G401 (cell line): ENCODE data around the gene OR14C36. TPM values are rescaled to one million over a fixed set of nuclear protein-coding genes. Genes with fewer than 3 reads are reported as not detected.
"Not testable (repeated sequence)": the region's sequence is repeated elsewhere in the genome, so short reads cannot be mapped to it uniquely, and the experiment has no call there.

Source experiments
- DNase-seq: peaks from one replicate; pipeline ENCODE4 v3.0.0-alpha.2; 2015; ENCODE audit warnings: low spot score
- in situ Hi-C: cut with HindIII; loops from 2 replicates; pipeline ENCODE4 v1.10.0; 2016; ENCODE audit warnings: low sequenced_read_pairs, mixed read lengths
- total RNA-seq: library from RNA; depleted of rRNA; stranded (reverse); fragments of >200 nt; shearing (Covaris generic); gene quantifications from 2 replicates; pipeline ENCODE4 v1.2.3, GENCODE V29; 2014; rRNA removed

Gene OR14C36, protein sequence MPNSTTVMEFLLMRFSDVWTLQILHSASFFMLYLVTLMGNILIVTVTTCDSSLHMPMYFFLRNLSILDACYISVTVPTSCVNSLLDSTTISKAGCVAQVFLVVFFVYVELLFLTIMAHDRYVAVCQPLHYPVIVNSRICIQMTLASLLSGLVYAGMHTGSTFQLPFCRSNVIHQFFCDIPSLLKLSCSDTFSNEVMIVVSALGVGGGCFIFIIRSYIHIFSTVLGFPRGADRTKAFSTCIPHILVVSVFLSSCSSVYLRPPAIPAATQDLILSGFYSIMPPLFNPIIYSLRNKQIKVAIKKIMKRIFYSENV
- not detected in 2 replicates for total RNA-seq

DNA sequence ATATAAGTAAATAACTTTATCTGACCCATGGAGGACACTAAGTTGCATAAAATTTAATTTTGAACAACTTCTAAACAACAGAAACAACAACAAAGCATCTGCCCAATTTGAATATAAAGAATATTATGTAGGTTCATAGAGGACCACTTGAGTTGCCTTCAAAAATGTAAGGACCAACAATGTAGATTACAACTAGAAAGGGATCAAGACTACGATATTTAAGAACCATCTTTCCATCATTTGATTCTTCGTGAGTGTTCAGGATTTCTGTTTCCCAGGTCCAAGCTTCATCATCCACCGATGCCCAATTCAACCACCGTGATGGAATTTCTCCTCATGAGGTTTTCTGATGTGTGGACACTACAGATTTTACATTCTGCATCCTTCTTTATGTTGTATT lies at the start of gene OR14C36:
TSS of gene OR14C36 (plus strand) at position 301 of the 400 bp plus-strand sequence. CDS start at position 301, 0 bp downstream.
- in situ Hi-C loops, result no loop called here
- no peak for DNase-seq

DNA sequence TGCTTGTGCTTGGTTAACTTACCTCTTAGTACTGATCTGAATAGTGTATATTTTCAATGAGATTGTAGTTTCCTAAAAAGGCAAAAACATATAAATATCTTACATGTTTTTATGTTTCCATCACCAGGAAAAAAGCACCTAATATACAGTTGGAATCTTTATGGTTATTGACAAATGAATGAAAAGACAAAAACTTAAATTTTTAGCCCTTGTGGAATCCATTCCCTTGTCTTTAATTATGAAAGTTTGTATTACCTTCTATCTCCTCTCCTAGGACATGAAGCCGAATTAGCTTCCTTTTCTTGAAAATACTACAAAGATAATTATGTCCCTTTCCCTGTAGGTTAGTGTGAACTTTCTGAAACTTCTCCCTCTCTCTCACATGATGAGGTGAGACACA lies 45.3 kb upstream of the OR14C36 start, which contains the start of gene OR2T12:
TSS of gene OR2T12 (minus strand) at position 101 of the 400 bp plus-strand sequence. CDS start 7,846 bp downstream, outside the sequence.
- DNase-seq, result no peak
- in situ Hi-C loops, result no loop called here

DNA sequence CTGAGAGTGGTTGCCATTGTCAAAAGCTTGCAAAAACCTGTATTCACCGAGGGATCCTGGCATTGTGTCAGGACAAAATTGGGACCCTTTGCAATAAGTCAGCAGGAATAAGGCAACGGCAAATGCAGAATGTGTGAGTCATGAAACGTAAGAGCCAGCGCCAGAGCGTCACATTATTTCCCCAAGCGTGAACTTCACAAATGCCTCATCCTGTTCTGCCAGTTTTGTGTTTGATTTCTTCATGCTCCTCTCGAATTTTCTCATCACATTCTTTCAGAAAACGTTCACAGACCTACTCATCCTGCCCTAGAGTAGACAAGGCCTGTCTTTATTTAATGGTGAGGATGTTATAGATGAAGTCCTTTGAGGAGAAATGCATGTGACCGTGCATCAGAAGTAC lies 42.9 kb upstream of the OR14C36 start:
- DNase-seq, in situ Hi-C loops: not testable (repeated sequence)

DNA sequence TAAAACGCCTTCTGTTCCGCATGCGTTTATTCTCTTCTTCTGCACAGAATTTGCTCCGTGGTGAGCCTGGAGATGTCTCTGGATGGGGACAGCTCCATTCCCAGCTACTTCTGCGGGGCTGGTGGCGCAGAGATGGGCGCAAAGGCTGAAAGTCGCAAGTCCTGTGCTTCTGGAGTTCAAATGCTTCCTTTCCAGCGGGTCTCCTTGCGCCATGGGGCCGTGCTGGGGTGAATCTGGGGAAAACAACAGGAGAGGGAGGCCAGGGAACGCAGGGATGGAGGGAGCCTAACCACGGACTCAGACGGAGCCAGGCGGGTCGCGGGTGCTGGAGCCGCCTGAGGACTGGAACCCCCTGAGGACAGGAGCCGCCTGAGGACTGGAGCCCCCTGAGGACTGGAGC lies 42.5 kb upstream of the OR14C36 start:
- in situ Hi-C loops, result no loop called here
- DNase-seq, result no peak

DNA sequence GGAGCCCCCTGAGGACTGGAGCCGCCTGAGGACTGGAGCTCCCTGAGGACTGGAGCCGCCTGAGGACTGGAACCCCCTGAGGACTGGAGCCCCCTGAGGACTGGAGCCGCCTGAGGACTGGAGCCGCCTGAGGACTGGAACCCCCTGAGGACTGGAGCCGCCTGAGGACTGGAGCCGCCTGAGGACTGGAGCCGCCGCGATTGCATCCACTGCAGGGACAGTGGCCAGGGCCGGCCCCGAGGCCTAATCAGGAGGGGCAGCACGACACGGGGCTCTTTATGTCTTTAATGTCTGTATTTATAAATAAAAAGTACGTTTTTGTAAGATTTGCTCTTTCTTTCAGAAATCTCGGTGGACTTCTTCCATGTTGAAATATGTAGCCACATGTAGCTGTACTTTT lies 41.8 kb upstream of the OR14C36 start:
- in situ Hi-C loops, DNase-seq: not testable (repeated sequence)

DNA sequence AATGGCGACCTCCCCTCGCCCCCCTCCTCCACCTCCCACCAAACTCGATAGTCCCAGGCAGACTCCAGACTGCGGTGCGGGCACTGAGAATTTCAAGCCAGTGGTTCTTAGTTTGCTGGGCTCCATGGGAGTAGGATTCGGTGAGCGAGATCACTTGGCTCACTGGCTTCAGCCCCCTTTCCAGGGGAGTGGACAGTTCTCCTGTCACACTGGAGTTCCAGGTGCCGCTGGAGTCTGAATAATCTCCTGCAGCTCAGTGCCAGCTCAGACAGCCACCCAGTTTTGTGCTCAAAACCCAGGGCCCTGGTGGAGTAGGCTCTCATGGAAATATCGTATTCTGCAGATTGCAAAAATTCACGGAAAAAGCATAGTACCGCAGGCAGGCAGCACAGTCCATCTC lies 31.8 kb upstream of the OR14C36 start:
- in situ Hi-C loops, result no loop called here
- no peak for DNase-seq

DNA sequence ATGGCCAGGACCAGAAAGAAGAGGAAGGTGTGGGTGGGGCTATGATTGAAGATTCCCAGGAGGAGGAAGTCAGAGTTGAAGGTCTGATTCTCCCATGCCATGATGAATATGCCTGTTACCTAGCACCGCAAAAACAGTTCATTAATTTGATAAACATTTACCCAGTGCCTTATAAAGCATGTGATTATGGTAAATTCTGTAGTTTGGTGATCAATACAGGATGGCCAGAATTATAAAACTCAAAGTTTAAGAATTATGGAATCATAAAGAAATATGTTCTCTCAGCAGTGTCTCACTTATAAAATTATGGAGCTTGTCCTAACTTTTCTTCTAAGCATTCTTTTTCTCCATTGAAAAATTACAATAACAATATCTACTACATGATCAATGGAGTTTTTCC lies 24.1 kb upstream of the OR14C36 start, which contains the start of gene OR2M7:
TSS of gene OR2M7 (minus strand) at position 101 of the 400 bp plus-strand sequence. CDS start at position 101, 0 bp downstream.
- DNase-seq, result no peak
- in situ Hi-C loops, result no loop called here

DNA sequence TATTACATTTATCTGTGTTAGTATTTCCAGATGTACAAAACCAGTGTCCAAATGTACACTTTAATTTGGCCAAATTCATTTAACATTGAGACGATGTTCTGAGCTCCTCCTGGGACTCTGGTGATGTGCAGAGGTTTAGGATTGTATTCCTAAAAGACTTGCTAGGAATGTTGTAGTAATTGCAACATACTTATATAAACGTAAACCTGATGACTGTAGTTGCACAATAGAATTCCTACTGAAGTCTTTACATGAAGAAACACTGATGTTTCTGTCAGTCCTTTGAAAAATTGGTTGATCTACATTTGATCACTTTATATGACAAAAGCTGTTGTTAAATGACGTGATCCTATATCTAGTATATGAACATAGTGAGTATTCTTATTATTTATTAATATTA lies 5.1 kb upstream of the OR14C36 start:
- in situ Hi-C loops, result no loop called here
- no peak for DNase-seq

DNA sequence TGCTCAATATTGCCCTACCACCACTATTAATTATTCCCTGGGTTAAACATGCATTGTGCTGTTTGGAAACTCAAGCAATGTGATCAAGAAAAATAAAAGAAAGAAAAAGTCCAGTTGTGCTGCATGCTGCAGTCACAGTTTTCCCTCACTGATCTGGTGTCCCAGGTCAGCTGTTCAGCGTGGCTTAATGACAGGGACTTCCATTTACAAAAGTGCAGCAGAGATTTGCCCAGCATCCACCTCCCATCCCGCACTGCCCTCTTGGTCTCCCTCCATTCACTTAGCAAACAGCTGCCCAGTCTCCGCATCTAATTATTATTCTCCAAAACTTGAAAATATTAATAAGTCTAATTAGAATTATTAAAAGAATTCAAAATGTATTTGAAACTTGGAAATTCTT lies 10.8 kb downstream of the OR14C36 start:
- in situ Hi-C loops, result no loop called here
- DNase-seq, result no peak

DNA sequence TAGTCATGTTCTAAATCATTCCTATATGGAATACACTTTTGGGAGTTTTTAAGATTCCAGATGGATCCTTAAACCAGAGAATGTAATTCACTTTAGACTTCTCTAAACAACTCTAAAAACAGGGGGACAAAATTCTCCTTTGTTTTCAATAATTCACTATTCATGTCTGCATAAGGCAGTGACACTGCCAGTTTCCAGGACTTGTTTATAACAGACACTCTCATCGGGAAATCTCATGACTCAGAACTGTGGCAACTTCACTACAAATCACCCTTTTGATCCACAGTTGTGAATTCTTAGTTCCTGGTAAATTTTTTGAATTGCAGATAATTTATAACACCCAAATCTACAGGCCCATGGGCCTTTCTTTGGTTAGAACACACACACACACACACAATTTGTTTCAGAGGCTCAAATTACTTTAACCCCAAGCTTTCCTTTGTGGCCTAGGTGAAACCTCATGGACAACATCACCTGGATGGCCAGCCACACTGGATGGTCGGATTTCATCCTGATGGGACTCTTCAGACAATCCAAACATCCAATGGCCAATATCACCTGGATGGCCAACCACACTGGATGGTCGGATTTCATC lies 12.6 kb downstream of the OR14C36 start, which contains the start of gene OR2T4:
TSS of gene OR2T4 (plus strand) at position 545 of the 595 bp plus-strand sequence. CDS start at position 545, 0 bp downstream.
- DNase-seq, result no peak
- in situ Hi-C loops, result no loop called here

DNA sequence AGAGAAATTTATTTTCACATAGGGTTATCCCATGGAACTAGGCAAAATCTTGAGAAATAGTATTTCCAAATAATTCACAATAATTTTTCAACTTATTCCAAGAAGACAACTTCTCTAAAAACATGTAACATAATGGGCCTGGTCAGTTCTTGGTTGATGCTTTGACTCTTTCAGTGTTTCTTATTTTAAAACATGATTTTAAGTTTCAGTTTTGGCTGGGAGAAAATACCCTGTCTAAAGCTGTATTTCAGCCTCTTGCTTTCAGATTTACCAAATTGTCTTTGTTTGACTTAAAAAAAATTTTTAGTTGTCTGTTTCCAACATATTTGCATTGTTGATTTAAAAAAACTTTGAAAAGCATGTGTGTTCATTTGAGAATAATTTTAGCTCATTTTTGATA lies 18.0 kb downstream of the OR14C36 start:
- in situ Hi-C loops, result no loop called here
- no peak for DNase-seq

DNA sequence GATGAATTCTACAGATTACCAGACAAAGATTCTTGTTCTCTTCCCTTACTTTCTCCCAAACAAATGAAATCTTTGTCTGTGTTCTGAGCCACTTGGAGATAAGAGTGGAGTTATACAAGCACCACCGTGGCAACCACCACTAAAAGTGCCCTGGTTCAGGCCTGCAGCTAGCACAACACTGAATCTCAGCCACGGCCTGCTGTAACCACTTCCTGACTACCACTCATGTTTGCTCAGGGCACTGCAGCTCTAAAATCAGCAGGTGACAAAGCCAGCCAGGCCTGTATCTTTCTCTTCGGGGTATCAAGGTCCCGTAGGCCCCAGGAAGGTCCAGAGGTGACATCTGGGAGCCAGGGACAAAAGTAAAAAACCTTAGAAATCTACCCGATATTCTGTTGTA lies 23.8 kb downstream of the OR14C36 start:
- in situ Hi-C loops, result no loop called here
- DNase-seq, result no peak

DNA sequence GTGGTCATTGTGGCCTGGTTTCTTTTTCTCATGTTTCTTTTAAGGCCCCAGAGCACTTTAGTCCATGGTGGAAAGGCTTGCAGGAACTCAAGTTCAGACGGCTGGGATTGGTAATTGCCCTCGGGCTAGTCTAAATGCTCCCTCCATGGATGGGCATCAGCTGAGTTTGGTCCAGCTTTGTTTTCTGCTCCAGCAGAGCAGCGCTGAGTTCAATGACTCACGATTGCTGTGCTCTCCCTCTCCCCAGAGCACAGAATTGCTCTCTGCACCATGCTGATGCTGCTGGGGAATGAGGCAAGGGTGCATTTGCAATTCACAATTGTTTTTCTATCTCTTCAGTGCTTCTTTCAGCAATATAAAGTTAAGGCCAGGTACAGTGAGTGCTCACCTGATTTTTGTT lies 25.2 kb downstream of the OR14C36 start:
- in situ Hi-C loops, result no loop called here

DNA sequence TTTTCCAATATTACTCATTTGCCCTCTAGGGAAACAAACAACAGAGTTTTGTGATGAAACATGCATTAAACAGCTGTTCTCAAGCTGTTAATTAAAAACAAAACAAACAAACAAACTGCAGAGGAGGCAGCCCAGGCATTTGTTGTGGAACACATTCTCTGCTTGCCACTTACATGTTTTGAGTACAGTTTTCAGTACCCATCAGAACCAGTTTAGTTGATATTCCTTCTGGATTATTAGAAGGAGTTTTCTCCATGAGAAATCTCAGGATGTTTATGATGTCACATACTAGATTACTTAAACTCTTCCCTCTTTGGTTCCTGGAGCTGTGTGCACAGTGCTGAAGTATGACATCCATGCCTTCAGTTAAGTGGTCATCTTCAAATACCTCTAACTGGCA lies 26.9 kb downstream of the OR14C36 start, which contains the start of gene OR2T6:
TSS of gene OR2T6 (plus strand) at position 301 of the 400 bp plus-strand sequence. CDS start 11,863 bp downstream, outside the sequence.
- no peak for DNase-seq
- in situ Hi-C loops, result no loop called here

More for the DNA sequence above, 25.2 kb downstream of the OR14C36 start:
- no peak for DNase-seq

DNA sequence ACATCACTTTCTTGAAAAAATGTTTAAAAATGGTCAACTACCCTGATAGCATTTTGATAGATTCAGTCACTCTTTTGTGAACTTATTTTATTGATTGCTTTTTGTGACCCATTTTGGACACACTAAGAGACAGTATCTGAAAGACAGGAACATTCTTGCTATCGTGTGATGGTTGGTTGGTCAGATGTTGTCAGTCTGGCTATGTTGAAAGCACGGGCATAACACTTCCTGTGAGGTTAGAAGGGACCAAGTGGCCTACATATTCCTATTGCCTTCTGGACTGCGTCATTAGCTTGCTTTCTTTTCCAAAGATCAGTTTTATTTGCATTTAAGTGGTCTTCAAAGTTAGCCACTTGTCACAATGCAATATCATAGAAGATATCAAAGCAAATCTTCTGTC lies 28.3 kb downstream of the OR14C36 start:
- no peak for DNase-seq
- in situ Hi-C loops, result no loop called here

DNA sequence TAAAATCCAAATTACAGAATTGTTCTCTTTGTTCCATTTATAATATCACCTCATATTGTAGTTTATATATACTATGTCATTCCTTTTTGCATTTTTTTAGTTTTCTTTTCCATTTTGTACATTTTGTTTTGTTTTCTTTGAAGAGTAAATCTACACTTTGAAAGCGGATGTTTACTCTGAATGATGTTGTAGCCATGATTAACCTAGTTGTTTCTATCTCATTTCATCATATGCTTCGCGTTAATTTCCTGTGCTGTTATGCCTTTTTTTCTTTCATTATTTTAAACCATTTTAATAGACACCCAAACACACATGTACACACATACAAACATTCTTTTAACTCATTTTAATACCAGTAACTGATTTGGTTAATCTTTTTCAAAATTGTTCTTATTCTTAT lies 32.3 kb downstream of the OR14C36 start:
- DNase-seq, result no peak
- in situ Hi-C loops, result no loop called here

DNA sequence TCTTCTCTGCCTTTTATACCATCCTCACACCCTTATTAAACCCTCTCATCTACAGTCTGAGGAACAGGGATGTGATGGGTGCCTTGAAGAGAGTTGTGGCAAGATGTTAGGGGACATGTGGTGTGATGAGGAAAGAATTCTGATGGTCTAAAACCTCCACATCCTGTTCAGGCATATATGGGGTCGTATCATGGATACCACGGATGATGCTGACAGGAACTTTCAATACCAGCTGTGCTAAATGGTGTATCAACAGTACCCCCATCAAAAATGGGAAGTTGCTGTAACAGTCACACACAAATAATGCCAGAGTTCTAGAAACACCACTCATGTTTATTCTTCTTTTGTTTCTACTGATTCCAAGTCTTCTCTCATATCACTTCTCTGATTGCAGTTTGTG lies 39.9 kb downstream of the OR14C36 start:
- in situ Hi-C loops, result no loop called here
- DNase-seq, result no peak

DNA sequence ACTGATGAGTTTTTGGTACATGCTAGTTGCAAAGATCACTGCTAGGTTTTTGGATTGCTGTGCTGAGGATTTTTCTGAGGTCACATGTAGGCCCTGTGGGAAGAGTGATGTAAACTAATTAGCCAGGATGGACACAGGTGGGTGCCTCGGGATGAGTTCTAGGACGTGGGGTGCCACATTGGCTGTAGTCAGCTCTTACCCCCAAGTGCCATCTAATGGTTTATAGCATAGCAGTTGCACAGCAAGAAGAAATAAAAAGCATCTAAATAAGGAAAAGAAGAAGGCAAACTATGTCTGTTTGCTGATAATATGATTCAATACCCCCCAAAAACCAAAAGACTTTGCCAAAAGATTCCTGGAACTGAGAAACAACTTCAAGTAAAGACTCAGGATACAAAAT lies 44.5 kb downstream of the OR14C36 start:
- in situ Hi-C loops, result no loop called here
- no peak for DNase-seq
